ENCODE results near the gene RXRA.

Gene RXRA

GRCh38 chr9:134289241-134289875 lies 36.9 kb upstream of the RXRA start:
- Histone ChIP-seq H3K14ac (ENCODE audit: low read length) (no peak overlapping the region), H3K18ac (ENCODE audit: low read length) (no peak overlapping the region), H4K91ac (ENCODE audit: low read depth, low read length) (no peak overlapping the region), H3K4me2 (ENCODE audit: low read length) (no peak overlapping the region), H3K79me1 (ENCODE audit: low read length) (no peaks in the 10 kb centered on the region), H2BK5ac (ENCODE audit: low read depth, low read length, poor library complexity) (no peak overlapping the region), H3K4ac (ENCODE audit: low read depth, low read length) (no peak overlapping the region), H3K27me3 (ENCODE audit: insufficient read depth, low read length) (no peaks in the 10 kb centered on the region), H3K23ac (ENCODE audit: low read length) (no peak overlapping the region), H3K27ac (ENCODE audit: low read depth, low read length) (no peak overlapping the region), H2AK5ac (ENCODE audit: low read length) (no peak overlapping the region), H4K12ac (ENCODE audit: low read depth, low read length) (no peak overlapping the region), H3K4me3 (ENCODE audit: low read depth, low read length) (no peak overlapping the region), H3K79me2 (ENCODE audit: control insufficient read depth, insufficient read depth, low read length, poor library complexity) (no peaks in the 10 kb centered on the region), H2BK12ac (ENCODE audit: low read length) (no peak overlapping the region), H2AFZ (ENCODE audit: insufficient read depth, low read length, poor library complexity) (no peak overlapping the region), H3K9ac (ENCODE audit: low read length) (no peak overlapping the region), H3K9me3 (ENCODE audit: insufficient read depth, low read depth, low read length) (peaks cover 4% of the 10 kb centered on the region), H3K36me3 (ENCODE audit: control insufficient read depth in 1 of 2, insufficient read depth in 2 of 2, low read length in 2 of 2) (no peaks in the 10 kb centered on the region), H4K8ac (ENCODE audit: low read depth, low read length) (no peak overlapping the region), H2BK120ac (ENCODE audit: insufficient read depth, low read length, poor library complexity) (no peak overlapping the region), H3K4me1 (ENCODE audit: control insufficient read depth in 1 of 2, insufficient read depth in 2 of 2, low read length in 2 of 2) (no peaks in the 10 kb centered on the region)
- no CpG with 5 or more reads among the region's 12 CpGs for WGBS (ENCODE audit: extremely low coverage, insufficient coverage, insufficient read length)
- no peak for DNase-seq

GRCh38 chr9:134290603-134291451 lies 35.4 kb upstream of the RXRA start:
- H3K27ac ChIP-seq (ENCODE audit: low read depth, low read length): no peak overlapping the region
- no peak for DNase-seq
- WGBS (ENCODE audit: extremely low coverage, insufficient coverage, insufficient read length): no CpG with 5 or more reads among the region's 12 CpGs
- H3K79me1 ChIP-seq (ENCODE audit: low read length): no peaks in the 10 kb centered on the region
- H3K4me3 ChIP-seq (ENCODE audit: low read depth, low read length): no peak overlapping the region
- H3K4me2 ChIP-seq (ENCODE audit: low read length): no peak overlapping the region
- no peak overlapping the region for H2BK5ac ChIP-seq (ENCODE audit: low read depth, low read length, poor library complexity)
- no peak overlapping the region for H3K4ac ChIP-seq (ENCODE audit: low read depth, low read length)
- no peak overlapping the region for H4K8ac ChIP-seq (ENCODE audit: low read depth, low read length)
- H3K79me2 ChIP-seq (ENCODE audit: control insufficient read depth, insufficient read depth, low read length, poor library complexity): no peaks in the 10 kb centered on the region
- H3K36me3 ChIP-seq (ENCODE audit: control insufficient read depth in 1 of 2, insufficient read depth in 2 of 2, low read length in 2 of 2): no peaks in the 10 kb centered on the region
- H3K27me3 ChIP-seq (ENCODE audit: insufficient read depth, low read length): no peaks in the 10 kb centered on the region
- no peak overlapping the region for H3K9ac ChIP-seq (ENCODE audit: low read length)
- no peak overlapping the region for H3K23ac ChIP-seq (ENCODE audit: low read length)
- no peak overlapping the region for H2BK120ac ChIP-seq (ENCODE audit: insufficient read depth, low read length, poor library complexity)
- H2BK12ac ChIP-seq (ENCODE audit: low read length): no peak overlapping the region
- no peak overlapping the region for H3K14ac ChIP-seq (ENCODE audit: low read length)
- no peak overlapping the region for H2AK5ac ChIP-seq (ENCODE audit: low read length)
- H3K18ac ChIP-seq (ENCODE audit: low read length): no peak overlapping the region
- H2AFZ ChIP-seq (ENCODE audit: insufficient read depth, low read length, poor library complexity): no peak overlapping the region
- no peaks in the 10 kb centered on the region for H3K4me1 ChIP-seq (ENCODE audit: control insufficient read depth in 1 of 2, insufficient read depth in 2 of 2, low read length in 2 of 2)
- no peak overlapping the region for H4K91ac ChIP-seq (ENCODE audit: low read depth, low read length)
- H3K9me3 ChIP-seq (ENCODE audit: insufficient read depth, low read depth, low read length): peaks cover 4% of the 10 kb centered on the region
- H4K12ac ChIP-seq (ENCODE audit: low read depth, low read length): no peak overlapping the region

- Histone ChIP-seq H2AK5ac (ENCODE audit: low read length) (no peak overlapping the region), H4K12ac (ENCODE audit: low read depth, low read length) (no peak overlapping the region), H2BK5ac (ENCODE audit: low read depth, low read length, poor library complexity) (no peak overlapping the region)
Measured at GRCh38 chr9:134291452-134291881, 34.8 kb upstream of the RXRA start.

GRCh38 chr9:134291961-134292871 lies 34.0 kb upstream of the RXRA start:
- no peak for DNase-seq
- no peaks in the 10 kb centered on the region for H3K36me3 ChIP-seq (ENCODE audit: control insufficient read depth in 1 of 2, insufficient read depth in 2 of 2, low read length in 2 of 2)

More at GRCh38 chr9:134291452-134291881, 34.8 kb upstream of the RXRA start:
- DNase-seq: no peak
- no CpG with 5 or more reads among the region's 11 CpGs for WGBS (ENCODE audit: extremely low coverage, insufficient coverage, insufficient read length)
- no peak overlapping the region for H3K9ac ChIP-seq (ENCODE audit: low read length)
- H2BK120ac ChIP-seq (ENCODE audit: insufficient read depth, low read length, poor library complexity): no peak overlapping the region
- H3K4me2 ChIP-seq (ENCODE audit: low read length): no peak overlapping the region
- H2AFZ ChIP-seq (ENCODE audit: insufficient read depth, low read length, poor library complexity): no peak overlapping the region
- H3K36me3 ChIP-seq (ENCODE audit: control insufficient read depth in 1 of 2, insufficient read depth in 2 of 2, low read length in 2 of 2): no peaks in the 10 kb centered on the region
- peaks cover 4% of the 10 kb centered on the region for H3K9me3 ChIP-seq (ENCODE audit: insufficient read depth, low read depth, low read length)
- no peak overlapping the region for H4K8ac ChIP-seq (ENCODE audit: low read depth, low read length)
- no peak overlapping the region for H3K4me3 ChIP-seq (ENCODE audit: low read depth, low read length)
- H2BK12ac ChIP-seq (ENCODE audit: low read length): no peak overlapping the region
- no peaks in the 10 kb centered on the region for H3K4me1 ChIP-seq (ENCODE audit: control insufficient read depth in 1 of 2, insufficient read depth in 2 of 2, low read length in 2 of 2)
- H3K79me1 ChIP-seq (ENCODE audit: low read length): no peaks in the 10 kb centered on the region
- no peak overlapping the region for H3K23ac ChIP-seq (ENCODE audit: low read length)
- H3K18ac ChIP-seq (ENCODE audit: low read length): no peak overlapping the region
- H3K4ac ChIP-seq (ENCODE audit: low read depth, low read length): no peak overlapping the region
- no peak overlapping the region for H3K14ac ChIP-seq (ENCODE audit: low read length)
- H3K27me3 ChIP-seq (ENCODE audit: insufficient read depth, low read length): no peaks in the 10 kb centered on the region
- no peak overlapping the region for H3K27ac ChIP-seq (ENCODE audit: low read depth, low read length)
- no peak overlapping the region for H4K91ac ChIP-seq (ENCODE audit: low read depth, low read length)
- H3K79me2 ChIP-seq (ENCODE audit: control insufficient read depth, insufficient read depth, low read length, poor library complexity): no peaks in the 10 kb centered on the region

More at GRCh38 chr9:134291961-134292871, 34.0 kb upstream of the RXRA start:
- Histone ChIP-seq H3K18ac (ENCODE audit: low read length) (no peak overlapping the region), H4K8ac (ENCODE audit: low read depth, low read length) (no peak overlapping the region), H4K91ac (ENCODE audit: low read depth, low read length) (no peak overlapping the region), H3K4me2 (ENCODE audit: low read length) (no peak overlapping the region), H3K27me3 (ENCODE audit: insufficient read depth, low read length) (no peaks in the 10 kb centered on the region), H3K4me1 (ENCODE audit: control insufficient read depth in 1 of 2, insufficient read depth in 2 of 2, low read length in 2 of 2) (no peaks in the 10 kb centered on the region), H3K9me3 (ENCODE audit: insufficient read depth, low read depth, low read length) (peaks cover 4% of the 10 kb centered on the region), H3K23ac (ENCODE audit: low read length) (no peak overlapping the region), H2BK120ac (ENCODE audit: insufficient read depth, low read length, poor library complexity) (no peak overlapping the region), H2AK5ac (ENCODE audit: low read length) (no peak overlapping the region), H3K4ac (ENCODE audit: low read depth, low read length) (no peak overlapping the region), H2AFZ (ENCODE audit: insufficient read depth, low read length, poor library complexity) (no peak overlapping the region), H3K27ac (ENCODE audit: low read depth, low read length) (no peak overlapping the region), H2BK12ac (ENCODE audit: low read length) (no peak overlapping the region), H4K12ac (ENCODE audit: low read depth, low read length) (no peak overlapping the region), H3K79me2 (ENCODE audit: control insufficient read depth, insufficient read depth, low read length, poor library complexity) (no peaks in the 10 kb centered on the region), H3K79me1 (ENCODE audit: low read length) (no peaks in the 10 kb centered on the region), H3K9ac (ENCODE audit: low read length) (no peak overlapping the region), H2BK5ac (ENCODE audit: low read depth, low read length, poor library complexity) (no peak overlapping the region), H3K4me3 (ENCODE audit: low read depth, low read length) (no peak overlapping the region), H3K14ac (ENCODE audit: low read length) (no peak overlapping the region)
- WGBS (ENCODE audit: extremely low coverage, insufficient coverage, insufficient read length): no CpG with 5 or more reads among the region's 35 CpGs

All from trophoblast cell (in vitro differentiated cells and primary cell).